ENCODE measurements around the gene ANKRD27.

Gene ANKRD27

GRCh38 chr19:32555786-32556185 lies 119.2 kb downstream of the ANKRD27 start:
- no peak for DNase-seq (ENCODE audit: low read depth, low spot score)

GRCh38 chr19:32550666-32551065 lies 124.3 kb downstream of the ANKRD27 start:
- DNase-seq (ENCODE audit: low read depth, low spot score) = no peak

All from activated CD4-positive, CD25-positive, alpha-beta regulatory T cell treated with anti-CD3 and anti-CD28 coated beads, Interleukin-2, amount 50 U/mL, for 16 hours (primary cell).